ENCODE data around the gene MZB1.
"Not testable (repeated sequence)": the region's sequence is repeated elsewhere in the genome, so short reads cannot be mapped to it uniquely, and the experiment has no call there.

Gene MZB1

GRCh38 chr5:139410121-139410992 lies 20.6 kb upstream of the MZB1 start:
- no peak for DNase-seq (ENCODE audit: low read depth)

GRCh38 chr5:139409116-139409515 lies 19.4 kb upstream of the MZB1 start:
- not testable (repeated sequence) for DNase-seq (ENCODE audit: low read depth)

GRCh38 chr5:139408191-139408590 lies 18.5 kb upstream of the MZB1 start:
- no peak for DNase-seq (ENCODE audit: low read depth)

GRCh38 chr5:139407517-139407916 lies 17.8 kb upstream of the MZB1 start:
- no peak for DNase-seq (ENCODE audit: low read depth)

GRCh38 chr5:139406963-139407362 lies 17.2 kb upstream of the MZB1 start:
- DNase-seq (ENCODE audit: low read depth), result no peak

GRCh38 chr5:139404484-139404840 lies 14.7 kb upstream of the MZB1 start:
- DNase-seq (ENCODE audit: low read depth), result no peak

GRCh38 chr5:139403787-139404483 lies 14.2 kb upstream of the MZB1 start, which contains the start of gene SPATA24:
TSS of gene SPATA24 (minus strand) at chr5:139404089. CDS start at chr5:139404060, 29 bp downstream.
- DNase-seq (ENCODE audit: low read depth), result peak; percentile 97

- no peak for DNase-seq (ENCODE audit: low read depth)
Observed at GRCh38 chr5:139403418-139403786, 13.7 kb upstream of the MZB1 start.

- no peak for DNase-seq (ENCODE audit: low read depth)
Observed at GRCh38 chr5:139402561-139403158, 12.9 kb upstream of the MZB1 start.

- DNase-seq (ENCODE audit: low read depth), result no peak
Observed at GRCh38 chr5:139401546-139401945, 11.8 kb upstream of the MZB1 start.

GRCh38 chr5:139399501-139400121 lies 9.9 kb upstream of the MZB1 start:
- no peak for DNase-seq (ENCODE audit: low read depth)

- DNase-seq (ENCODE audit: low read depth), result no peak
Observed at GRCh38 chr5:139397921-139398320, 8.2 kb upstream of the MZB1 start.

- no peak for DNase-seq (ENCODE audit: low read depth)
Observed at GRCh38 chr5:139396691-139397090, 7.0 kb upstream of the MZB1 start.

- DNase-seq (ENCODE audit: low read depth), result no peak
Observed at GRCh38 chr5:139395844-139396640, 6.3 kb upstream of the MZB1 start.

- no peak for DNase-seq (ENCODE audit: low read depth)
Observed at GRCh38 chr5:139394654-139395566, 5.2 kb upstream of the MZB1 start, which contains the start of gene PROB1. TSS of gene PROB1 (minus strand) at chr5:139395104. CDS start at chr5:139395081, 23 bp downstream.

GRCh38 chr5:139394123-139394653 lies 4.5 kb upstream of the MZB1 start:
- DNase-seq (ENCODE audit: low read depth), result peak; percentile 49

- DNase-seq (ENCODE audit: low read depth), result no peak
Observed at GRCh38 chr5:139393497-139394122, 3.9 kb upstream of the MZB1 start.

- peak; percentile 67 for DNase-seq (ENCODE audit: low read depth)
Observed at GRCh38 chr5:139392678-139393496, 3.2 kb upstream of the MZB1 start.

GRCh38 chr5:139392324-139392677 lies 2.6 kb upstream of the MZB1 start:
- no peak for DNase-seq (ENCODE audit: low read depth)
